Body of pancreas (tissue), 4 donors: ENCODE measurements around the gene CUL9. TPM values are rescaled to one million over a fixed set of nuclear protein-coding genes. Genes with fewer than 3 reads are reported as not detected.

Source experiments
- ATAC-seq: fragments of 150-250 bp; one replicate; pipeline ENCODE4 v1.9.1; 2016
- DNase-seq, 4 donors: peaks; one replicate each; pipeline ENCODE4 v3.0.0-alpha.2; 2019
- H3K27ac ChIP-seq, 4 donors: fragments of 200-600 bp; sonication (generic); 1 replicate in 3 of 4; 2 replicates in 1 of 4; pipeline versions ENCODE4 v1.5.1 to v1.6.1; 2016 to 2019; ENCODE audit warnings: mild to moderate bottlenecking in 1 of 4, mixed read lengths in 1 of 4, moderate library complexity in 1 of 4
- H3K27me3 ChIP-seq, 2 donors: fragments of 200-600 bp; sonication (generic); one replicate each; pipeline ENCODE4 v1.6.0; 2016; ENCODE audit warnings: mild to moderate bottlenecking in 1 of 2
- H3K36me3 ChIP-seq, 2 donors: fragments of 200-600 bp; sonication (generic); replicated peaks in 1 of 2; 2 replicates each; pipeline ENCODE4 v1.5.1; 2016; ENCODE audit warnings: low read depth in 2 of 2; ENCODE audit not compliant: insufficient read depth in 1 of 2
- H3K4me1 ChIP-seq: fragments of 200-600 bp; sonication (generic); one replicate; pipeline ENCODE4 v1.6.0; 2016
- H3K4me3 ChIP-seq, 2 donors: fragments of 200-600 bp; sonication (generic); 1 replicate in 1 of 2; 2 replicates in 1 of 2; pipeline ENCODE4 v1.5.1; 2016 to 2019
- H3K9me3 ChIP-seq, 3 donors: fragments of 200-600 bp; sonication (generic); 1 replicate in 2 of 3; 2 replicates in 1 of 3; pipeline ENCODE4 v1.5.1; 2016
- CTCF ChIP-seq, 7 experiments: fragments of 450-650 bp in 4 of 7; fragments of 200-600 bp in 3 of 7; sonication (generic) in 3 of 7; IDR thresholded peaks; one replicate each; pipeline ENCODE4 v1.5.1; 2016 to 2019; ENCODE audit warnings: antibody characterized with exemption in 7 of 7
- POLR2A ChIP-seq, 3 donors: fragments of 450-650 bp; IDR thresholded peaks; one replicate each; pipeline ENCODE4 v1.6.1; 2016; ENCODE audit warnings: antibody characterized with exemption in 3 of 3, mild to moderate bottlenecking in 2 of 3
- WGBS, 2 donors: methylation state at CpG; one replicate each; pipeline ENCODE4 v1.1.5; 2017; 5-methylcytosine and 5-hydroxymethylcytosine counted together
- intact Hi-C: fragments of 100-400 bp; cut with DNase I; formaldehyde crosslinking; loops from one replicate; pipeline ENCODE4 v1.15.1; 2023
- total RNA-seq, 2 donors: library from RNA; depleted of rRNA; stranded (reverse); fragments of >200 nt; gene quantifications; one replicate each; pipeline ENCODE4 v1.1.0, GENCODE V29; 2016

Gene CUL9
- total RNA-seq, 2 donors from 2014 or later: 34.8 to 84.4 TPM

GRCh38 chr6:43215066-43215465 lies 33.1 kb downstream of the CUL9 start:
- Histone ChIP-seq H3K27me3 (no peaks in the 10 kb centered on the region), H3K9me3 (no peaks in the 10 kb centered on the region), H3K27ac (no peak overlapping the region), H3K36me3 (peaks cover 0 to 3% of the 10 kb centered on the region in 2 donors), H3K4me1 (no peaks in the 10 kb centered on the region), H3K4me3 (no peak overlapping the region)
- DNase-seq: no peak
- intact Hi-C loops: no loop called here
- WGBS, 2 donors: 88 to 100% methylated on average over 3 to 8 of the region's 8 CpGs
- ATAC-seq: no peak
- no peak for TF ChIP-seq CTCF (IDR thresholded peaks at IDR 0.05)
- no peak for TF ChIP-seq POLR2A (IDR thresholded peaks at IDR 0.05)

- no peaks in the 10 kb centered on the region for H3K4me1 ChIP-seq
- WGBS, 2 donors: 93 to 100% methylated on average over 1 to 12 of the region's 12 CpGs
- H3K4me3 ChIP-seq: no peak overlapping the region
- no peak for DNase-seq
- H3K9me3 ChIP-seq: no peaks in the 10 kb centered on the region
- H3K36me3 ChIP-seq: peaks cover 0 to 3% of the 10 kb centered on the region in 2 donors
- TF ChIP-seq POLR2A (IDR thresholded peaks at IDR 0.05) (no peak), CTCF (IDR thresholded peaks at IDR 0.05) (no peak)
- H3K27ac ChIP-seq: no peak overlapping the region
- intact Hi-C loops: no loop called here
- no peak for ATAC-seq
- H3K27me3 ChIP-seq: no peaks in the 10 kb centered on the region
Observed at GRCh38 chr6:43216200-43216599, 34.2 kb downstream of the CUL9 start.

GRCh38 chr6:43217351-43217750 lies 35.4 kb downstream of the CUL9 start:
- 80 to 82% methylated on average over 5 of the region's 5 CpGs for WGBS, 2 donors

GRCh38 chr6:43219119-43219518 lies 37.1 kb downstream of the CUL9 start:
- no peaks in the 10 kb centered on the region for H3K27me3 ChIP-seq
- H3K27ac ChIP-seq: no peak overlapping the region
- H3K4me3 ChIP-seq: no peak overlapping the region
- DNase-seq: no peak
- H3K36me3 ChIP-seq: peaks cover 0 to 3% of the 10 kb centered on the region in 2 donors
- ATAC-seq: no peak
- TF ChIP-seq POLR2A (IDR thresholded peaks at IDR 0.05): no peak
- no peak for TF ChIP-seq CTCF (IDR thresholded peaks at IDR 0.05)
- 94 to 97% methylated on average over 3 of the region's 3 CpGs for WGBS, 2 donors
- H3K9me3 ChIP-seq: no peaks in the 10 kb centered on the region
- intact Hi-C loops: no loop called here
- no peaks in the 10 kb centered on the region for H3K4me1 ChIP-seq

More at GRCh38 chr6:43217351-43217750, 35.4 kb downstream of the CUL9 start:
- H3K4me3 ChIP-seq: no peak overlapping the region
- H3K27ac ChIP-seq: no peak overlapping the region
- peaks cover 0 to 3% of the 10 kb centered on the region in 2 donors for H3K36me3 ChIP-seq
- H3K27me3 ChIP-seq: no peaks in the 10 kb centered on the region
- DNase-seq: no peak
- intact Hi-C loops: no loop called here
- TF ChIP-seq CTCF (IDR thresholded peaks at IDR 0.05) (no peak), POLR2A (IDR thresholded peaks at IDR 0.05) (no peak)
- H3K4me1 ChIP-seq: no peaks in the 10 kb centered on the region
- no peak for ATAC-seq
- H3K9me3 ChIP-seq: no peaks in the 10 kb centered on the region

- Histone ChIP-seq H3K9me3 (no peaks in the 10 kb centered on the region), H3K4me1 (no peaks in the 10 kb centered on the region), H3K27me3 (no peaks in the 10 kb centered on the region), H3K4me3 (no peak overlapping the region), H3K36me3 (peaks cover 0 to 3% of the 10 kb centered on the region in 2 donors), H3K27ac (no peak overlapping the region)
- no peak for DNase-seq
- no peak for TF ChIP-seq CTCF (IDR thresholded peaks at IDR 0.05)
- TF ChIP-seq POLR2A (IDR thresholded peaks at IDR 0.05): no peak
- no peak for ATAC-seq
- WGBS, 2 donors: 84 to 90% methylated on average over 7 of the region's 7 CpGs
- intact Hi-C loops: no loop called here
Observed at GRCh38 chr6:43219814-43220213, 37.8 kb downstream of the CUL9 start.
